ENCODE results near the gene LRIG1. TPM values are rescaled to one million over a fixed set of nuclear protein-coding genes. Genes with fewer than 3 reads are reported as not detected.

LRIG1 gene
- total RNA-seq, 2 experiments from 2014 or later: 14.7 to 17.1 TPM

DNA sequence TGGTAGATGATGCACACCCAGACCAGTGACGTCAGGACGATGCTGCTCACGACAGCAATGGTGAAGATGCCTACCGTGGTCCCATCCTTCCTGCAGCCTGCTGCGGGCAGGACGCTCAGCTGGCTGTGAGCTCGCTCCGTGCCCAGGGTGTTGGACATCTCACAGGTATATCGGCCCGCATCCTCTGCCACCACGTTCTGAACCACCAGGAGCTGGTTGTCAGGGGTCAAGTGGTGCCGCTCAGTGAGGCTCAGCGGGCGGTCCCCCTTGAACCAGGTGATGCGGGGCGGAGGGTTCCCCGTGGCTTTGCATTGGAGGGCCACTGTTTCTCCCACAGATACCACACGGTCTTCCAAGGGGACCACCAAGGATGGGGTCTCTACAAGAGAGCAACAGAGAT lies 117.8 kb downstream of the LRIG1 start:
- ATAC-seq: no peak
- CTCF ChIA-PET: interaction anchor here (2.1 kb wide), 1 partner anchor 24 kb away, joined by 6 read pairs; no protein-coding TSS in a partner anchor

DNA sequence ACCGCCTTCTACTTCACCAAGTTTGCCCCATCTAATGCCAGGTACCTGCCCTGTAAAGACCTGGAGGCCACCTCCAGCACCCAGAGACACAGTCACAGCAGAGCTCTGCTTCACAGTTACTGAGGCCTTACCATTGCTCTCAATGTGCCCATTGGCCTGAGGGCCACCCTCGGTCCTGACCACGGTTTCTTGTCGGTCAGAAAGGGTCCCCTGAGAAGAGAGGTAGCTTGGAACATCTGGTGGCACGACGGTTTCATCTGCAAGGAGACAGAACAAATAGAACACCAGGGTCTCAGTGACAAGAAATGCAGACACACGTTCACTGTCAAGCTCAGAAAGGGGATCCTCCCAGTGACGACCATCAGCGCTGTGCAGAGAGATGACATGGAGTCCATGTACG lies 118.7 kb downstream of the LRIG1 start:
- Mint-ChIP-seq H3K9me3 (ENCODE audit: insufficient read depth) (peaks cover 6% of the 10 kb centered on the region), H3K4me3 (no peak overlapping the region), H3K36me3 (ENCODE audit: low read depth) (peaks cover 89% of the 10 kb centered on the region), H3K4me1 (ENCODE audit: low read depth) (peaks cover 19% of the 10 kb centered on the region), H3K27ac (no peak overlapping the region), H3K27me3 (ENCODE audit: low read depth) (no peaks in the 10 kb centered on the region)
- ATAC-seq: no peak
- ChIA-PET CTCF (interaction anchor here (2.1 kb wide), 1 partner anchor 25 kb away, joined by 6 read pairs; no protein-coding TSS in a partner anchor), POLR2A (no interaction called here)
- DNase-seq: no peak

More for the DNA sequence above, 117.8 kb downstream of the LRIG1 start:
- H3K36me3 Mint-ChIP-seq (ENCODE audit: low read depth): peaks cover 89% of the 10 kb centered on the region
- DNase-seq: no peak
- H3K4me1 Mint-ChIP-seq (ENCODE audit: low read depth): peaks cover 16% of the 10 kb centered on the region
- no peaks in the 10 kb centered on the region for H3K27me3 Mint-ChIP-seq (ENCODE audit: low read depth)
- no peak overlapping the region for H3K4me3 Mint-ChIP-seq
- H3K9me3 Mint-ChIP-seq (ENCODE audit: insufficient read depth): peaks cover 6% of the 10 kb centered on the region
- H3K27ac Mint-ChIP-seq: no peak overlapping the region
- POLR2A ChIA-PET: no interaction called here

DNA sequence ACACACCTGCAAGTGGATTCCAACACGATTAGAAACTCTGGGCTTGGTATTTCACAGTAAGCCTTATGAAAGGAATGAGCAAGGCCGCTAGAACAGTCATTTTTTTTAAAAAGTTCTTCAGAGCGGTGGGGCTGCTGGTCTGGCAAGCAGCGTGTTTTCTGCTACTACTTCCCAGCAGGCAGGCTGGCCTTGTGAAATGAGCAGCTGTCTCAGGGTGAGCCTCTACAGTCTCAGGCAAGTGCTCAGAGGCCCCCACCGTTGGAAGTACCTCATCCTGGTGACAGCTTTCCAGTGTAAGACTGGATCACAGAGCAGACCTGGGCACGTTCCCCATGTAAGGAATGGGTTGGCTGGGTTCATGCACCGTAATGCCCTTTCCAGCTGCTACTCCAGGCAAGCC lies 119.2 kb downstream of the LRIG1 start:
- H3K36me3 Mint-ChIP-seq (ENCODE audit: low read depth): peaks cover 84% of the 10 kb centered on the region
- ChIA-PET POLR2A (no interaction called here), CTCF (interaction anchor here (2.1 kb wide), 1 partner anchor 26 kb away, joined by 6 read pairs; no protein-coding TSS in a partner anchor)
- H3K4me1 Mint-ChIP-seq (ENCODE audit: low read depth): peaks cover 15% of the 10 kb centered on the region
- no peak overlapping the region for H3K27ac Mint-ChIP-seq
- no peaks in the 10 kb centered on the region for H3K27me3 Mint-ChIP-seq (ENCODE audit: low read depth)
- DNase-seq (no peak), ATAC-seq (no peak)
- H3K4me3 Mint-ChIP-seq: no peak overlapping the region
- H3K9me3 Mint-ChIP-seq (ENCODE audit: insufficient read depth): peaks cover 3% of the 10 kb centered on the region

DNA sequence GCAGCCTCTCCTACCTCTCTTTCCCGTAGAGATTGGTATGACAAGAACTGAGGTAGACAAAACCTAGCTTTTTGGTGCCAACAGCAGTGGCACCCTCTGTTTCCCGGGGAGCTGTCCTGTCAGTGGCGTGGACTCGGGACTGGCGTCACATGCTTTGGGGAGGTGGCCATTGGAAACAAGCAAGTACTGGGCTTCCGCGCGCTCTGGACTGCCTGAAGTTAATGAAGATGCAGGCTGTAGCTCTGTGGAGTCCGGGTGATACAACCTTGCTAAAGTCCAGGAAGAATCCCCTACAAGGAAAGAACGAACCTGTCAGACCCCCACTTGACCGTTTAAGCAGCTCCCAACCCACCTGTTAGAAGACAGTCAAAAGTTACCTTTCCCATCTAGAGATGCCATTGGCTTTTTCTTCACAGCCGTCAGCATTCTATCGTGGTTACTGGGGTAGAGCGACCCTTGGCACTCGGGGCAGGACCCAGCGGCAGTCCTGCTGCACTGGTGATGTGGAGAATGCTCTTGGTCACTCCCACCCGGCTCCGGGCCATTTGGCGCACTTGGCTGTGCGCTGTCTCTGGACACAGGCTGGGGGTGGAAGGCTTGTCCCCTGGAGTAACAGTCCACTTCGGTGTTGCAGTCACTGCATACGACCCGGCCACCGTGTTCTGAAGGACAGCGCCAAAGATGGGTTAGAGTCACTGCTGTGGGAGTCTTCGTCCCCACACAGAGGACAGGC lies 120.5 kb downstream of the LRIG1 start:
- Mint-ChIP-seq H3K4me3 (no peak overlapping the region), H3K36me3 (ENCODE audit: low read depth) (peaks cover 81% of the 10 kb centered on the region), H3K27ac (no peak overlapping the region), H3K27me3 (ENCODE audit: low read depth) (no peaks in the 10 kb centered on the region), H3K9me3 (ENCODE audit: insufficient read depth) (no peaks in the 10 kb centered on the region), H3K4me1 (ENCODE audit: low read depth) (peaks cover 9% of the 10 kb centered on the region)
- POLR2A ChIA-PET: no interaction called here
- no peak for ATAC-seq
- DNase-seq: no peak
- CTCF ChIA-PET: no interaction called here

DNA sequence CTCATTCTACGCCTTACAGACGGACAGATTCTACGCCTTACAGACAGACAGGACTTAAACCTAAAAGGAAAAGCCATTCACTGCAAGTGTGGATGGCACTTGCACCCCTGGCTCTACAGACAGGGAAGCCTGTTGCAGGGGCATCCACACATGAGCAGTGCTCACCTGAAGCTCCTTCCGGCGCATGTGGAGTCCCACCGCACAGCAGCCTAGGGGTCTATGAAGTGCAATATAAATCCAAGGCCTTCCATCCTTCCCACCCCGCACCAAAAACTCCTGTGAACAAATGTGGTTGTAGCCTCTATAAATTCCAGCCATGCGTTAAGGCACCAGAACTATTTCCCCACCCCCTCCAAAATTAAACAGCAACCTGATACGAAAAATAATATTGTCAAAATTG lies 121.3 kb downstream of the LRIG1 start:
- Mint-ChIP-seq H3K36me3 (ENCODE audit: low read depth) (peaks cover 73% of the 10 kb centered on the region), H3K4me3 (no peak overlapping the region), H3K9me3 (ENCODE audit: insufficient read depth) (no peaks in the 10 kb centered on the region), H3K27ac (no peak overlapping the region), H3K4me1 (ENCODE audit: low read depth) (peaks cover 9% of the 10 kb centered on the region), H3K27me3 (ENCODE audit: low read depth) (no peaks in the 10 kb centered on the region)
- ChIA-PET POLR2A (no interaction called here), CTCF (interaction anchor here (0.6 to 2.9 kb wide), 3 partner anchors 29 to 125 kb away, joined by 3 to 25 read pairs (median 13); no protein-coding TSS in a partner anchor)
- ATAC-seq: no peak
- no peak for DNase-seq

DNA sequence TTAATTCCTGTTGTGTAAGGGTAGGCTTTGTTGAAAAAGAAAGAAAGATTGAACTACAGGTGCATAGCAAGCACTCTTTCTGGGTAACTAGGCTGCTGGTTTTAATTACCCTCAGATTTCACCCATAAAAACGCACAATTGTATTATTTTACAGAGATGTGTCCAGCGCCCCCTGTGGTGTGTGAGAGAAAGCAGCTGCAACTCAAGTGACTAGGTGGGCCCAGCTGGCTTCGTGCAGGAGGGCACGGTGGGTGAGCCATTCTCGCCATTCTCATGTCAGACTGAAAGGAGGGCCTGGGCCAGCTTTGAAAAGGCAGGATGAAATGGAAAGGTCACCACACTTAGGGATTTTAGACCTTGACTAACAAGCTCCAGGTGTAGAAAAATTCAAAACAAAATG lies 122.6 kb downstream of the LRIG1 start:
- Mint-ChIP-seq H3K9me3 (ENCODE audit: insufficient read depth) (no peaks in the 10 kb centered on the region), H3K27me3 (ENCODE audit: low read depth) (no peaks in the 10 kb centered on the region), H3K27ac (peak overlapping the region; percentile 45), H3K36me3 (ENCODE audit: low read depth) (peaks cover 59% of the 10 kb centered on the region), H3K4me1 (ENCODE audit: low read depth) (peaks cover 9% of the 10 kb centered on the region), H3K4me3 (no peak overlapping the region)
- DNase-seq (no peak), ATAC-seq (no peak)
- ChIA-PET POLR2A (no interaction called here), CTCF (interaction anchor here (0.7 to 2.9 kb wide), 36 partner anchors 8 to 444 kb away, joined by 3 to 25 read pairs (median 4); no protein-coding TSS in a partner anchor)

DNA sequence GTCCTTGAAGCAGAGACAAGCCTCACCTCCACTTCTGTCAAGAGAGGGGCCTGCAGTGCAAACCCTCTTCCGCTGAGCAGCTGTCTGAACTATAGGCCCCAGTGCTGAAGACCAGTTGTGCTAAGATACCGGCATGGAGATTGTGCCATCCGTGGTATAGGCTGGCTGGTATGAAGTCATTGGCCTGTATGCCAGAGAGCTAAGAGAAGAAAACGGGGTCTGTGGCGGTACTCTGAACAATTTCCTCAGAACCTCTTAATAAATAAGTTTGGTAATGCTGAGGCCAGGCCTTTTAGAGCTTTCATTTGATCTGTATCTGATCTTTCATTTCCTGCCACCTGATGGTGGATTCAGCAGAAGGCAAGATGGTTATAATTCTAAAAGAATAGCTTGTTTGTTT lies 123.0 kb downstream of the LRIG1 start:
- H3K36me3 Mint-ChIP-seq (ENCODE audit: low read depth): peaks cover 57% of the 10 kb centered on the region
- ChIA-PET CTCF (interaction anchor here (0.6 to 2.9 kb wide), 38 partner anchors 9 to 444 kb away, joined by 3 to 25 read pairs (median 4); no protein-coding TSS in a partner anchor), POLR2A (no interaction called here)
- no peak overlapping the region for H3K4me3 Mint-ChIP-seq
- H3K27me3 Mint-ChIP-seq (ENCODE audit: low read depth): no peaks in the 10 kb centered on the region
- no peaks in the 10 kb centered on the region for H3K9me3 Mint-ChIP-seq (ENCODE audit: insufficient read depth)
- peak overlapping the region; percentile 37 for H3K27ac Mint-ChIP-seq
- ATAC-seq (no peak), DNase-seq (no peak)
- peaks cover 9% of the 10 kb centered on the region for H3K4me1 Mint-ChIP-seq (ENCODE audit: low read depth)

DNA sequence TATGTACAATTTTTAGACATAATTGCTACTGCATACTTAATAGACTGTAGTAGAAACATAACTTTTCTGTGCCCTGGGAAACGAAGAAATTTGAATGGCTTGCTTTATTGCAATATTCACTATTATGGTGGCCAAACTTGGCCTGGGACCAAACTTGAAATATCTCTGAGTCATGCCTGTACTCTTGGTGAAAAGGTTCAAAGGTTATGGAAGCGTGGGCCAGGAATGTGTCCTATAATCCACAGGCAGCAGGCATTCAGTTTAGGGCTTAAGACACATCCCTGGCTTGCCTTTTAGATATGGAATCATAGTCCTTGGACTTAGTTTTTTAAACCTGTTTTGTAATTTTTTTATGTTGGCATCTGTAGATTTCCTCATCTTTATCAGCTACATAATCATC lies 124.3 kb downstream of the LRIG1 start:
- POLR2A ChIA-PET: no interaction called here

DNA sequence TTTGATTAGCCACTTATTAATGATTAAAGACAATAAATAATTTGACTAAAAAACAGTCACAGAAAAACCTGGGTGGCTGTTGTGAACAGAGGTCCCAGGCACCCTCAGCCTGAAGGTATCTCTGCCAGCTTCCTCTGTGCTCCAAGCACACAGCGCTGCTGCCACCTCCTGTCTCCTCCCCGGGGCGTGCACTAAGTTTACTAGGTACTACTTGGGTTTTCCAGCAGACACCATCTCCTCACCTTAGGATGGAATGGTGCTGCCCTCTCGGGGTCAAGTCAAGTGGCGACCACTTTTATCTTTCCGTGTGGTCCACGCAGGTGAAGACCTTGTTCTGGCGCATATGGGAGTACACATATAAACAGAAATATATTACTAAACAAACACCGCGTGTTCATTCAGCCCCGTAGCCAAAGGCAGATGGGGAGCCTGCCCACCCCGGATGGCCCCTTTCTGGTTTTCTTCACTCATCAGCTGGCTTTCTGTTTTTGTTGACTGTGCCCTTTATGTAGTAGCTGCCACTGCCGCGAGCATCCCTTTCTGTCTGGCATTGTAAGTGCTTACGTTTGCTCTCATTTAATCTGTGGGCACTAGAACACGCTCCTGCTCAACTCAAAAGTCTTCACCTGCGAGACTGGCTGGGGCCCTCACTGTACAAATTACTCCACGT lies 128.0 kb downstream of the LRIG1 start:
- peaks cover 12% of the 10 kb centered on the region for H3K36me3 Mint-ChIP-seq (ENCODE audit: low read depth)
- no peak for ATAC-seq
- H3K4me3 Mint-ChIP-seq: no peak overlapping the region
- peaks cover 2% of the 10 kb centered on the region for H3K4me1 Mint-ChIP-seq (ENCODE audit: low read depth)
- CTCF ChIA-PET: interaction anchor here (0.6 to 1.9 kb wide), 8 partner anchors 21 to 586 kb away, joined by 3 to 10 read pairs (median 4); no protein-coding TSS in a partner anchor
- DNase-seq: no peak
- H3K27ac Mint-ChIP-seq: no peak overlapping the region
- POLR2A ChIA-PET: no interaction called here
- no peaks in the 10 kb centered on the region for H3K27me3 Mint-ChIP-seq (ENCODE audit: low read depth)
- H3K9me3 Mint-ChIP-seq (ENCODE audit: insufficient read depth): no peaks in the 10 kb centered on the region

More for the DNA sequence above, 124.3 kb downstream of the LRIG1 start:
- no peaks in the 10 kb centered on the region for H3K9me3 Mint-ChIP-seq (ENCODE audit: insufficient read depth)
- no peak overlapping the region for H3K27ac Mint-ChIP-seq
- peaks cover 46% of the 10 kb centered on the region for H3K36me3 Mint-ChIP-seq (ENCODE audit: low read depth)
- H3K4me1 Mint-ChIP-seq (ENCODE audit: low read depth): peaks cover 9% of the 10 kb centered on the region
- no peaks in the 10 kb centered on the region for H3K27me3 Mint-ChIP-seq (ENCODE audit: low read depth)
- H3K4me3 Mint-ChIP-seq: no peak overlapping the region
- no peak for ATAC-seq
- DNase-seq: no peak
- CTCF ChIA-PET: interaction anchor here (2.1 to 2.9 kb wide), 5 partner anchors 17 to 122 kb away, joined by 10 to 25 read pairs (median 22); no protein-coding TSS in a partner anchor

DNA sequence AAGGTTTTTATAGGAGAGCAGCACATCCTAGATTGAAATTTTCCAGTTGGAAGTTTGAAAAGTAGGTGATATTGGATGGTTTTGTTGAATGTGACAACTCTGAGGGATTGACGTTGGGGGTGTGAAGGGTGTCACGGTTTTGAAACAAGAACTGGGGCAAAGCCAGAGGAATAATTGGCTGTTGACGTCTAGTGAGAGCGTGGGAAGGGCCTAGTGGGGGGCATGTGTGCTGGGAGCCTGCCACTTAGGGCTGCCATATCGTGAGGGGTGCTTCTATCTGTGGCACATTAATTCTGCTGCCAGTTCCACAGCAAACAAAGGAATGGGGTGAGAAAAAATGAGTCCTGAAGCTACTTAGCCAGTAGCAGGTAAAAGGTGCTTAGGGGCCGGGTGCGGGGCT lies 129.4 kb downstream of the LRIG1 start:
- ChIA-PET POLR2A (no interaction called here), CTCF (interaction anchor here (1.4 to 1.5 kb wide), 2 partner anchors 94 to 117 kb away, joined by 3 to 4 read pairs; no protein-coding TSS in a partner anchor)
- H3K27ac Mint-ChIP-seq: no peak overlapping the region

DNA sequence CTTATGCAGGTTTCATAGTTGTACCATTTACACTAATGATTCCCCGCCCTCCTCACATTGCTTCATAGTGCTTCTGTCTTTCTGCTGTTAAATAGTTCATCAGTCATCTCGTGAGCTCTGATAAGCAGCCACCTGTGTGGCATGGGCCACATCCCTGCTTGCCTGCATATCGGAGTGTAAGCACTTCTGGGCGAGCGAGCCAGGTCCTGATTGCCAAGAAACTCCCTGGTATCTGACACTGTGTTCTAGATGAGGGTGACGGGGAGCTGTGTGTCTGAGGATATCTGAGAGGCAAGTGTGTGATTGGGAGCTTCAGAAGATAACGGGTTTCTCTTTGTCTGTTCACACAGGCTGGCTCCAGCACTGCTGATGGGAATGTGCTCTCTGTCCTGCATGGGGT lies 130.6 kb downstream of the LRIG1 start:
- ChIA-PET CTCF (interaction anchor here (1.4 to 1.6 kb wide), 3 partner anchors 91 to 116 kb away, joined by 3 to 4 read pairs (median 3); no protein-coding TSS in a partner anchor), POLR2A (no interaction called here)
- no peaks in the 10 kb centered on the region for H3K36me3 Mint-ChIP-seq (ENCODE audit: low read depth)

More for the DNA sequence above, 129.4 kb downstream of the LRIG1 start:
- Mint-ChIP-seq H3K36me3 (ENCODE audit: low read depth) (peaks cover 8% of the 10 kb centered on the region), H3K4me1 (ENCODE audit: low read depth) (no peaks in the 10 kb centered on the region), H3K4me3 (no peak overlapping the region), H3K9me3 (ENCODE audit: insufficient read depth) (no peaks in the 10 kb centered on the region), H3K27me3 (ENCODE audit: low read depth) (no peaks in the 10 kb centered on the region)
- ATAC-seq (no peak), DNase-seq (no peak)

DNA sequence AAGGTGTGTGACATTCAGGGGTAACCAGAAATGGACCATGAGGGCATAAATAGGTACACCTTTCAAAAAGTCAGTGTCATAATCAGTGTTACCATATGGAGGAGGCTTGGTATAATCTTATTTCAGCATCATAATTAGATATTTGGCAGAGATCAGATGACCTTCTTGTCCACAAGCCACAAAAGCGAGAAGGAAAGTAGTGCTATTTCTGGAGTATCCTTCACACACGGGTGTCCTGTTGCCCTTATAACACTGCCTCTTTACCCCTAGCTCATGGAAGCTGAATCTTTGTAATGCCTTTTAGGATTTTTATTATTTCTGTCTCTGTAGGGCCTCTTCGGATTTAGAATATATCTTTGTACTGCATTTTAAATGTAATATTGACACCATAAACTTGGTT lies 132.8 kb downstream of the LRIG1 start:
- ATAC-seq: no peak
- Mint-ChIP-seq H3K27ac (no peak overlapping the region), H3K4me3 (no peak overlapping the region), H3K9me3 (ENCODE audit: insufficient read depth) (no peaks in the 10 kb centered on the region), H3K27me3 (ENCODE audit: low read depth) (no peaks in the 10 kb centered on the region), H3K4me1 (ENCODE audit: low read depth) (no peaks in the 10 kb centered on the region), H3K36me3 (ENCODE audit: low read depth) (no peaks in the 10 kb centered on the region)
- POLR2A ChIA-PET: no interaction called here
- no peak for DNase-seq
- CTCF ChIA-PET: interaction anchor here (1.3 kb wide), 1 partner anchor 10 kb away, joined by 5 read pairs; no protein-coding TSS in a partner anchor

More for the DNA sequence above, 130.6 kb downstream of the LRIG1 start:
- H3K27me3 Mint-ChIP-seq (ENCODE audit: low read depth): no peaks in the 10 kb centered on the region
- no peak overlapping the region for H3K4me3 Mint-ChIP-seq
- no peak overlapping the region for H3K27ac Mint-ChIP-seq
- ATAC-seq (no peak), DNase-seq (no peak)
- H3K4me1 Mint-ChIP-seq (ENCODE audit: low read depth): no peaks in the 10 kb centered on the region
- no peaks in the 10 kb centered on the region for H3K9me3 Mint-ChIP-seq (ENCODE audit: insufficient read depth)
